HepG2 (cell line): ENCODE measurements around the gene SEBOX. TPM values are rescaled to one million over a fixed set of nuclear protein-coding genes. Genes with fewer than 3 reads are reported as not detected.
A peak's percentile ranks its signal among the peaks of the same experiment; 100 is the strongest.

Experiments used
- CENPT ChIP-seq: sonication (generic); formaldehyde crosslinking; IDR thresholded peaks from 2 replicates; pipeline ENCODE4 v1.8.0; 2022; ENCODE audit warnings: low read depth, mild to moderate bottlenecking, moderate library complexity, missing genetic modification reagents
- GTF2F1 ChIP-seq: fragments of 150-350 bp; IDR thresholded peaks from 2 replicates; pipeline ENCODE4 v1.6.1; 2014; ENCODE audit warnings: low read length
- HMG20B ChIP-seq: conservative IDR thresholded peaks from 2 replicates; pipeline ENCODE4 v1.6.1; 2016; ENCODE audit warnings: missing genetic modification reagents, missing compliant biosample characterization
- MXD1 ChIP-seq: sonication (generic); formaldehyde crosslinking; IDR thresholded peaks from 2 replicates; pipeline ENCODE4 v1.4.0; 2020; ENCODE audit warnings: mild to moderate bottlenecking, missing genetic modification reagents
- PATZ1 ChIP-seq: sonication (generic); formaldehyde crosslinking; IDR thresholded peaks from 2 replicates; pipeline ENCODE4 v1.4.0; 2020; ENCODE audit warnings: missing genetic modification reagents
- PHF20 ChIP-seq: sonication (generic); formaldehyde crosslinking; IDR thresholded peaks from 2 replicates; pipeline ENCODE4 v1.5.0; 2020; ENCODE audit warnings: mild to moderate bottlenecking, missing genetic modification reagents
- PHF21A ChIP-seq: sonication (generic); formaldehyde crosslinking; IDR thresholded peaks from 2 replicates; pipeline ENCODE4 v1.5.0; 2020; ENCODE audit warnings: mild to moderate bottlenecking, missing genetic modification reagents
- SRSF4 ChIP-seq: fragments of 200-400 bp; formaldehyde crosslinking; IDR thresholded peaks from one replicate; pipeline ENCODE4 v1.6.1; 2018; ENCODE audit warnings: mild to moderate bottlenecking, low read depth, low read length, moderate library complexity; ENCODE audit not compliant: poor library complexity, severe bottlenecking
- TCF12 ChIP-seq, 2 experiments: fragments of 450-650 bp in 1 of 2; sonication (generic) in 1 of 2; formaldehyde crosslinking in 1 of 2; IDR thresholded peaks; 2 replicates each; pipeline versions ENCODE4 v1.6.1 to v1.8.0; 2017 to 2022; ENCODE audit warnings: antibody characterized with exemption in 1 of 2, mild to moderate bottlenecking in 1 of 2, missing genetic modification reagents in 1 of 2, moderate library complexity in 1 of 2
- THAP11 ChIP-seq: IDR thresholded peaks from 2 replicates; pipeline ENCODE4 v1.6.1; 2016; ENCODE audit warnings: missing biosample characterization, missing genetic modification reagents
- UBTF ChIP-seq: sonication (generic); formaldehyde crosslinking; IDR thresholded peaks from 2 replicates; pipeline ENCODE4 v1.4.0; 2020; ENCODE audit warnings: mild to moderate bottlenecking, missing genetic modification reagents
- ZBTB14 ChIP-seq: sonication (generic); formaldehyde crosslinking; IDR thresholded peaks from 2 replicates; pipeline ENCODE4 v1.4.0; 2020; ENCODE audit warnings: missing genetic modification reagents
- ZNF331 ChIP-seq: sonication (generic); formaldehyde crosslinking; IDR thresholded peaks from 2 replicates; pipeline ENCODE4 v1.4.0; 2020; ENCODE audit warnings: missing genetic modification reagents
- ZNF460 ChIP-seq: sonication (generic); formaldehyde crosslinking; IDR thresholded peaks from 2 replicates; pipeline ENCODE4 v1.5.1; 2020; ENCODE audit warnings: missing genetic modification reagents, mild to moderate bottlenecking, borderline replicate concordance
- ZNF552 ChIP-seq: sonication (generic); formaldehyde crosslinking; IDR thresholded peaks from 2 replicates; pipeline ENCODE4 v1.9.0; 2022; ENCODE audit warnings: missing genetic modification reagents, mild to moderate bottlenecking, borderline replicate concordance
- ZNF558 ChIP-seq: sonication (generic); formaldehyde crosslinking; IDR thresholded peaks from 2 replicates; pipeline ENCODE4 v1.9.0; 2022; ENCODE audit warnings: mild to moderate bottlenecking, missing genetic modification reagents, borderline replicate concordance
- ZNF564 ChIP-seq: sonication (generic); formaldehyde crosslinking; IDR thresholded peaks from 2 replicates; pipeline ENCODE4 v1.8.1; 2023; ENCODE audit warnings: mild to moderate bottlenecking, missing genetic modification reagents
- ZNF709 ChIP-seq: sonication (generic); formaldehyde crosslinking; IDR thresholded peaks from 2 replicates; pipeline ENCODE4 v1.5.0; 2020; ENCODE audit warnings: mild to moderate bottlenecking, missing genetic modification reagents
- ZNF784 ChIP-seq: sonication (generic); formaldehyde crosslinking; IDR thresholded peaks from 2 replicates; pipeline ENCODE4 v1.5.1; 2020; ENCODE audit warnings: missing genetic modification reagents, mild to moderate bottlenecking, borderline replicate concordance
- ZSCAN5A ChIP-seq: sonication (generic); formaldehyde crosslinking; IDR thresholded peaks from 2 replicates; pipeline ENCODE4 v1.8.0; 2022; ENCODE audit warnings: mild to moderate bottlenecking, missing genetic modification reagents, borderline replicate concordance
- polyA plus RNA-seq, 8 experiments: library from polyadenylated mRNA; depleted of rRNA in 3 of 8; stranded (reverse) in 7 of 8; unstranded in 1 of 8; fragments of >200 nt; fragmentation: Illumina TruSeq in 4 of 8; extraction: Trizol in 4 of 8; gene quantifications; 2 replicates each; pipeline versions ENCODE4 v1.2.1 to v1.2.3, GENCODE V29; 2011 to 2016; ENCODE audit warnings: low read depth in 4 of 8, missing spikeins in 1 of 8, mixed read lengths in 1 of 8; ENCODE audit not compliant: insufficient read depth in 1 of 8
- total RNA-seq, 5 experiments: library from RNA; depleted of rRNA; stranded (reverse); fragments of >200 nt; fragmentation: Illumina TruSeq; extraction: Trizol; gene quantifications; 2 replicates each; pipeline ENCODE4 v1.2.3, GENCODE V29; 2016; ENCODE audit warnings: low read depth in 1 of 5

SEBOX gene
- total and polyA plus RNA-seq, 2 of the 13 experiments (the other 11 are each of a cell fraction or from before 2014, with no cell fraction given): not detected

GRCh38 chr17:28404812-28405570, 40.0 kb upstream of the SEBOX start (continued):
- peak; percentile 82 for TF ChIP-seq PATZ1 (CRISPR knock-in tag)
- peak; percentile 64 for TF ChIP-seq THAP11 (CRISPR knock-in tag)
- no peak for TF ChIP-seq ZSCAN5A (CRISPR knock-in tag)
- no peak for TF ChIP-seq GTF2F1
- peak; percentile 72 for TF ChIP-seq PHF21A
- TF ChIP-seq ZNF460 (CRISPR knock-in tag): no peak
- peak; percentile 68 for TF ChIP-seq UBTF (CRISPR knock-in tag)
- 0 out of 2 replicates have a peak, but pooled peaks have one; percentile 35 for TF ChIP-seq ZNF558
- TF ChIP-seq CENPT: no peak
- no peak; the same call in 1 of the 2 replicates for TF ChIP-seq ZNF552 (CRISPR knock-in tag)
- TF ChIP-seq SRSF4: no peak
- TF ChIP-seq ZNF331 (CRISPR knock-in tag): no peak; the same call in 1 of the 2 replicates
- no peak for TF ChIP-seq ZBTB14 (CRISPR knock-in tag)
- peak; percentile 55; the same call in 1 of the 2 replicates for TF ChIP-seq ZNF709 (CRISPR knock-in tag)
- no peak for TF ChIP-seq MXD1 (CRISPR knock-in tag)
- no peak for TF ChIP-seq ZNF564 (CRISPR knock-in tag)
- TF ChIP-seq TCF12 (IDR thresholded peaks at IDR 0.05): no peak
- no peak for TF ChIP-seq TCF12 (CRISPR knock-in tag; IDR thresholded peaks at IDR 0.05)
- TF ChIP-seq PHF20 (CRISPR knock-in tag): 0 out of 2 replicates have a peak, but pooled peaks have one; percentile 44
- no peak for TF ChIP-seq ZNF784 (CRISPR knock-in tag)
- no peak for TF ChIP-seq HMG20B (CRISPR knock-in tag)
